Amniotic stem cell (primary cell): ENCODE data around the gene CMIP.
"Not testable (repeated sequence)": the region's sequence is repeated elsewhere in the genome, so short reads cannot be mapped to it uniquely, and the experiment has no call there.

Source experiments
- DNase-seq: peaks from one replicate; lab custom pipeline; 2025; lab: John Stamatoyannopoulos, UW

The CMIP gene

DNA sequence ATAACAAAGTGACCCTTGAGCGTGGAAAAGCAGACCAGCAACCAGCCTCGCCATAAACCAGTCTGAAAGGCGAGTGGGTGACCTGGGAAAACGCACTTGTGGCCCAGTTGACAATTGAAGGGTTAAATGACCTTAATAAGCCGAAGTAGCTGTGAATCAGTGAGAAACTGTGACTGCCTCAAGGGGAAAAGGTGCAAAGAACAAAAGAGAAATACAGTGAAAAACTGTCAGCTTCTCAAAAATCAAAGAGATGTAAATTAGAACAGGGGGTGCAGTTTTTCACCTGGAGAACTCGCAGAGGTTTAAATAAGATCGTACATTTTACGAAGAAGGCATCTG, 124.1 kb downstream of the CMIP start:
- DNase-seq: no peak

DNA sequence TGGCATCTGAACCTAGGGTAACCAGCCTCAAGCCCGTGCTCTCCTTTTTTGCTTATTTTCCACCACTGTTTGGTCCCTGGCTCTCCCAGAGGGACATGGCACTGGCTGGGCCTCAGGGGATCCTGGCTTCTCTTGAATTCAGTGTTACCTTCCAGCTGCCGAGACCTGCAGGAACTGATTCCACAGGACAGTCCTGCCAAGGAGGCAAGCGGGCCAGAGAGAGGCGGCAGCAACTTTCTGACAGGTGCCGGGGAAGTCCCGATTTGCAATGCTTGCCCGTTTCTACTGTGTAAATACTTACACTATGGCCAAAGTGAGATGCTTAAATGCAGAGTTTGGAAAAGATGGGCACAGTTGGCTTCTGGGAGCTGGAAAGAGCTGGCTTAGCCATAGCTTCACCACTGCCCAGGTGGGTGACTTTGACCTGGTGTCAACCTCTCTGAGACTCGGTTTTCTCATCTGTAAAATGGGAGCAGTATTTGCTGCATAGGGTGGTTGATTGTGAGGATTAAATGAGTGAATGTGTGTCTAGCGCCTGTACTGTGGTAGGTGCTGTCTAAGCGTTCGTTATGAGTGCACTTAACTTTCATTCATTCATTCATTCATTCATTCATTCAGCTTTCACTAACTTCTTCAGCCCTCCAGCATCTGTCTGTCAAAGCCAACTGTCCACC, 124.9 kb downstream of the CMIP start:
- DNase-seq: no peak

DNA sequence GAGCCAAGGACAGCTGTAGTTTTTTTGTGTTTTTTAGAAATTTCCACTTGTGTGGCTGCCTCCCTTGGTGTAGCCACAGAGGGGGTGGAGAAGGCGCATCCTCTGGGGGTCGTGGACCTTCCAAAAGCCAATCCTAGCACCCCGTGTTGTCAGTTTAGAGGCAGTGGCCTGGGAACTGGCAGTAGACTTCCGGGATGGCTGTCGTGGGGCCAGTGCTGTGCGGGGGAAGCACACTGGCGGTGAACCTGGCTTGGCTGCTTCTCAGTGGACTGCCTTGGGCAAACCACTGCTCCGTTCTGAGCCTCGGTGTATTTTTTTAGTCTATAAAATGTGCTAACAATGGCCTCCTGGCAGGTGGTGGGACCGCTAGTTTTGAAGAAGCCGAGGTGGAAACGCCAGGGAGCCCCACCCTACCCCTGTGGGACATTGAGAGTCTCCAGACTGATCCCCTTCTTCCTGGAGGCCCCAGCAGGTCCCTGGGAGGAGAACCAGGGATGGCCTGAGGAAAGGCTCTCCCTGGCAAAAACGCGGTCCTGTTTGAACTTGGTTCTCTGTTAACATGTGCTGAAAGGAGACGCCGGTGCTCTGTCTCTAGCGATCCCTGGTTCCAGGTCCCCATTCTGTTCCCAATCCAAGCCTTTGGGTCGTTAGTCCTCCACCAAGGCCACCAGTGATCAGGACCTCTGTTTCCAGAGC, 125.7 kb downstream of the CMIP start:
- DNase-seq: no peak

DNA sequence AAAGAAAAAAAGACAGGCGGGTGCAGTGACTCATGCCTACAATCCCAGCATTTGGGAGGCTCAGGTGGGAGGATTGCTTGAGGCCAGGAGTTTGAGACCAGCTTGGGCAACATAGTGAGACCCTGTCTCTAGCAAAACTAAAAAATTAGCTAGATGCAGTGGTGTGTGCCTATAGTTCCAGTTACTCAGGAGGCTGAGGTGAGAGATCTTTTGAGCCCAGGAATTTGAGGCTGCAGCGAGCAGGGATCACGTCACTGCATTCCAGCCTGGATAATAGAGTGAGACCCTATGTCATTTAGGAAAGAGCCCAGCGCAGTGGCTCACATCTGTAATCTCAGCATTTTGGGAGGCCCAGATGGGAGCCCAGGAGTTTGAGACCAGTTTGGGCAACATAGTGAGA, 126.6 kb downstream of the CMIP start:
- no peak for DNase-seq

DNA sequence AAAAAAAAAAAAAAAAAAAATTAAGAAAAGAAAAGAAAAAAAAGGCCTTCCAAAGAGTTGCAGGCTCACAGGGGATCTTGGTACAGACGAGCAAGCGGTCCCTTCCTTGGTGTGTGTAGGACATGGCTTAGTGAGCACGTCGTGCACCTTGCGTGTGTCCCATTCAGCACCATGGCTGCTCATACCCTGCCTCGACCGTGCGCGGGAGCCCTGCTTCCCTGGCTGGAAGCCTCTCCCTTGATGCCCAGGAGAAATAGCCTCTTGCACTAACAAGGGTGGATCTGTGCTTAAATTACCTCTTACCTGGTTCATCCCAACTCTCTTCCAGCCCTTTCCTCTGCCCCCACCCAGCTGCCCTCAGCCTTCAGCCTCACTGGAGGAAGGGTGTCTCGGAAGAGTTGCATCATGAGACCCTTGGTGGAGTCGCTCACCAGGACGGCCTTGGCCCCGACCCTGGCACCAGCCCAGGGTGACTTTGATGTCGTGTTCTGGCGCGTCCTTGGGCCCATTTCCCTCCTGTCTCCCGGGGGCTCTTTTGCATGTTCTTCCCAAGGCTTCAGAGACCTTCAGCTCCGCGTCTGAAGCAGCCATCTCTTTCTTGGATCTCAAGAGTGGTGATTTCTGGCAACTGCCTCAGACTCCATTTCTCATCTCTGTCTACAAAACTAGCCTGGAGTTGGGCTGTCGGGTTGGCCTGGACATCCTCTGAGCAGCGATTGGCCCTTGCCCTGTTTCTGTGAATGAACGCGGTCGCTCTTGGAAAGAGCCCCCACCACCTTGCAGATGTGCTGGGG, 127.2 kb downstream of the CMIP start:
- DNase-seq: no peak

DNA sequence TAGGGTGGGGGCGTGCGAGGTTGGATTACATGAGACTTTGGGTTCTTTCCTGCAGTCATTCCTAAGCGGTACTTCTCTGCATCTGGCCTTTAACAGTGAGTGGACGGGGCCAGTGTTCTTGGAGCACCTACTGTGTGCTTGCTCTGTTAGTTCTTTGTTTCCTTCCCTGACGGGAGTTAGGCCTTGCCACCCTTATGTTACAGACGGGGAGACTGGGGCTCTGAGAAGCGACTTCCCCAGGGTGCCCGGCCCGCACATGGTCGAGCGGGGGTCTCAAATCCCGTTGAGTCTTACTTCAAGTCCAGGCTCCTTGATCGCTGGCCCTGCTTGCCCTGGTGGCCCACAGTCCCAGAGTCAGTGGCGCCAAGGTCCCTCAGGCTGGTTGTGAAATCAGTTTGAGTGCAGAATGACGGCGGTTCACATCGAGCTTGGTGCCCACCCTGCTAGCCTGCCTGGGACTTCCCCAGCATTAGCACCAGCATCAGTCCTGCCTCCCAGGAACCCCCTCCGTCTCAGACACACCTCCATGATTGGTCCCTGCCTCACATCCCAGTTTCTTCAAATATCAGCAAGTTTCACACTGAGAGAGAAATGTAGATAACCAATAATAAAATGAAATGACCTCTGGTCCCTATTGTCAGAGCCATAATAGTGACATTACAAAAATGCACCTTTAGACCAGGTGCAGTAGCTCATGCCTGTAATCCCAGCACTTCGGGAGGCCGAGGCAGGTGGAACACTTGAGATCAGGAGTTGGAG, 128.0 kb downstream of the CMIP start:
- no peak for DNase-seq

DNA sequence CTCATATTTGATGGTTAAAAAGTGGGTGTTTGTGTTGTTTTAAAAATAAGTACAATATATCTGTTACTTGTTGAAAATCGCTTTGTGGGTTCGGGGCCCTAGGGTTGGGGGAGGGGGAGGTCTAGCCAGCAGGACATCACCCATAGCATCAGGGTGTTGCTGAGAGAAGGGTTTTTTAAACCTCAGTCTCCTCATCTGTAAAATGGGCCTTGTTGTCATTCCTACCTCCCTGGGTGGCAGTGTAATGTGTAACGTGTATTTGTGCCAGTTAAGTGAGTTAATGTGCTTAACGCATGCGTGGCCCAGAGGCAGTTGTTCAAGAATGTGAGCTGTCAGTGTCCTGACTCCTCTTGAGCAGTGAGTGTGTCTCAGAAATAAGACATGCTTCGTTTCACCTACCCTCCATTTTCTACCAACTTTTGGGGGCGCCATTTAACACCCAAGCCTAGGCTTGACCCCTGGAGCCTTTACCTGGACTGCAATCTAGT, 129.0 kb downstream of the CMIP start:
- no peak for DNase-seq

DNA sequence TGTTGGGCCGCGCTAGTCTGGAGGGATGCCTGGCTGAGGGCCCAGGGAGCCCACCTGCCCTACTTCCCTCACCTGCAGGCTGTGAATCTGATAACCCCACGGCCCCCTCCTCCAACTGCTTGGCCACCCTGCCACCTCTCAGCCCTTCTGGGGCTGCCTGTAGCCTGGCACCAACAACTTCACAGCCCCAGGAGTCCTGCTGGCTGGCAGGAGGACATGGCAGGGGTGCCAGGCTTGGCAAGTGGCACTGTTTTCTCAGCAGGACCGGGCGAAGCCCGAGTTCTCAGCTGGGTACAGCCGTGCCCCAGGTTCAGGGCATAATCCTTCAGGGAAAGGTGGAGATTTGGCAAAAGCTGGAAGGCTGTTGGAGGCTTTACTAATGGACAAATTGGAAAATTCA, 129.6 kb downstream of the CMIP start:
- DNase-seq: no peak

DNA sequence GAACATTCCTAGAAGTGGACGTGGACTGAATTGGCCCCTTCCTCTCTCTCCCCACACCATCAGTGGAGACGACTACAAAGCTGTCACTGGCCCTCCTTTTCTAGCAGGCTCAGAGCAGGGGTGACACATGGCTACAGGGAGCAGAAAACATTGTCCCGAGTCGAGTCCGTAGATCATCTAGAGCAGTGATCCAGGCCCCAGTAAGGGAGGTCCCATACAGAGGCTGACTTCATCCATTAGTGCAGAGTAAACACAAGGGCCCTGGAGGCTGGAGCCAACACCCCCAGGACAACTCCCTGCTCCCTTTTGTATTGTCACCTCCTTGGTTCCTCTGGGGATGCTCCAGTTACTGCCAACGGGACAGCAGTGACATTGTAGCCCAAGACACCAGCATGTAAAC, 130.7 kb downstream of the CMIP start:
- no peak for DNase-seq

DNA sequence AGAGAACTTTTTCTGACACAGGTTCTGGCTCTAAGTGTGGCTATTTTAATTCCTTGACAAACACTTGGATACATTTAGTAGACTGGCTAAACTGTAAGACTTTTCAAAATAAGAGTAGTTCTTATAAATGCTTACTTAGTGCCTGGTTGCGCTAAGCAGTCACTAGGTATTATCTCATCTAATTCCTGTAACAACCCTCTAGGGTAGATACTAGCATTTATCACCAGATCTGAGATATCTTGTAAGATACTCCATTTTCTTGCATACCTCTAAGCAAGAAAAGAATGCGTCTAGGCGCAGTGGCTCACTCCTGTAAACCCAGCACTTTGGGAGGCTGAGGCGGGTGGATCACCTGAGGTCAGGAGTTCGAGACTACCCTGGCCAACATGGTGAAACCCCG, 131.2 kb downstream of the CMIP start:
- no peak for DNase-seq

DNA sequence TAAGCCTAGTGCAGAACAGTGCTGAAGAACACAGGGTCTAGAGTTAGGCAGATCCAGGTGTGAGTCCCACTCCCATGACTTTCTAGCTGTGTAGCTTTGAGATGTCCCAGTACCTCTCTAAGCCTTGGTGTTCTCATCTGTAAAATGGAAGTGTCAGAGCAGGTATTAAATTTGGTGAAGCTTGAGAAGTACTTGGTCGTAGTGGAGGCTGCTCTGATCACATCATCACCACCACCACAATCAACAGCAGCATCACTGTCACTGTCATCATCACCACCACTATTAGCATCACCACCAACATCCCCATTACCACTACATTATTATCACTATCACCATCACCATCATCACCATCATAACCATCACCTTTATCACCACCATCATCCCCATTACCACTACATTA, 132.1 kb downstream of the CMIP start:
- no peak for DNase-seq

DNA sequence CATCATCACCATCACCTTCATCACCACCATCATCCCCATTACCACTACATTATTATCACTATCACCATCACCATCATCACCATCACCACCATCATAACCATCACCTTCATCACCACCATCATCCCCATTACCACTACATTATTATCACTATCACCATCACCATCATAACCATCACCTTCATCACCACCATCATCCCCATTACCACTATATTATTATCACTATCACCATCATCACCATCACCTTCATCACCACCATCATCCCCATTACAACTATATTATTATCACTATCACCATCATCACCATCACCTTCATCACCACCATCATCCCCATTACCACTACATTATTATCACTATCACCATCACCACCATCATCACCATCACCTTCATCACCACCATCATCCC, 132.7 kb downstream of the CMIP start:
- DNase-seq: not testable (repeated sequence)

DNA sequence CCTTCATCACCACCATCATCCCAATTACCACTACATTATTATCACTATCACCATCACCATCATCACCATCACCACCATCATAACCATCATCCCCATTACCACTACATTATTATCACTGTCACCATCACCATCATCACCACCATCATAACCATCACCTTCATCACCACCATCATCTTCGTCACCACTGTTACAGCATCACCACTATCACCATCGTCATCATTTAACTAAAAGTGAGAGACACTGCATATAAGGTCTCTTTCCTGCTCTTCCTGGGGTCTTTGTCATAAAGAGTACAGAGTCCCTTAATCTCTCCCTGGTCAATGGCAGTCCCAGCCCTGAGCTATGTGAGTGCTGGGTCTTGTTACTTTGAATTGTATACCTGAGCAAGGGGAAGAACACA, 133.5 kb downstream of the CMIP start:
- DNase-seq: no peak

DNA sequence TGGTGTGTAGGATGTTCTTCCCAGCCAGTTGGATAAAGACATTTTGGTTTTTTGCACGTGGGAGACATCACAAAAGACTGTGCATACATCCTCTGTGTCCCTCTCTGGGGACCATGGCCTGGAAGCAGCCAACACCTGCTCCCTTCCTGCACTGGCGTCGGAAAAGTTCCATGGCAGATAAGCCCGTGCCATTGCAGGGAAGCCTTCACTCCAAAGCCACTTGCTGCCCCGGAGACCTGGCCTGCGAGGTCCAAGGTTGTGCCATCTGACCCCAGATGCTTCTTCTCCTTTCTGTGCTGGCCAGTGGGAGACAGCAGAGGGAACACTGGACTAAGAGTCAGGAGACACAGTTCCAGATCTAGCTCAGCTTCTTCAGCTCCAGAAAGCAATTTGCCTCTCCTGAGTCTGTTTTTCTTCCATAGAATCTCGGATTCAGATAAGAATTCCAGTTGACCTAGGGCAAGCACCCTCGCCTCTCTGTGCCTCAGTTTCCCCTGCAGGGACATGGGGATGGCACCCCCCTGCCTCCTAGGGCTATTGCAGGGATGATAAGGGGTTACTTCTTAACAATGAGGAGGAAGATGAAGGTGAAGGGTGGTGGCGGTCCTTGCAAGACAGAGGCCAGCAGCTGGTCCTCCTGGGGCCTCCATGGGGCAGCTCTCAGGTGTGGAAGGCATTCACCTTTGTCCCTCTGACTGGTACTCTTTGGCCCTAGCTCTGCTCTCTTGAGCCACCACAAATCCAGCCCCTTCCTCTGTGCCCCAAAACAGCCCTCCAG, 134.2 kb downstream of the CMIP start:
- no peak for DNase-seq

DNA sequence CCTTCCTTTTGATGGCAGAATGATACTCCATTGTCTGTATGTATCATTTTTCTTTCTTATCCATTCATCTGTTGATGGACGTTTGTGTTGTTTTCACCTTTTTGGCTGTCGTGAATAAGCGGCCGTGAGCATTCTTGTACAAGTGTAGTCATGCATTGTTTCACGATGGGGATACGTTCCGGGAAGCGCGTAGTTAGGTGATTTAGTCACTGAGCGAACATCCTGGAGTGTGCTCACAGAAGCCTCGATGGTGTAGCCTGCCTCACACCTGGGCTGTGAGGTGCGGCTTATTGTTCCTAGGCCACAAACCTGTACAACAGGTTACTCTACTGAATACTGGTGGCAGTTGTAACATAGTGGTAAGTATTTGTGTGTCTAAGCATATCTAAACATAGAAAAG, 136.5 kb downstream of the CMIP start:
- no peak for DNase-seq

DNA sequence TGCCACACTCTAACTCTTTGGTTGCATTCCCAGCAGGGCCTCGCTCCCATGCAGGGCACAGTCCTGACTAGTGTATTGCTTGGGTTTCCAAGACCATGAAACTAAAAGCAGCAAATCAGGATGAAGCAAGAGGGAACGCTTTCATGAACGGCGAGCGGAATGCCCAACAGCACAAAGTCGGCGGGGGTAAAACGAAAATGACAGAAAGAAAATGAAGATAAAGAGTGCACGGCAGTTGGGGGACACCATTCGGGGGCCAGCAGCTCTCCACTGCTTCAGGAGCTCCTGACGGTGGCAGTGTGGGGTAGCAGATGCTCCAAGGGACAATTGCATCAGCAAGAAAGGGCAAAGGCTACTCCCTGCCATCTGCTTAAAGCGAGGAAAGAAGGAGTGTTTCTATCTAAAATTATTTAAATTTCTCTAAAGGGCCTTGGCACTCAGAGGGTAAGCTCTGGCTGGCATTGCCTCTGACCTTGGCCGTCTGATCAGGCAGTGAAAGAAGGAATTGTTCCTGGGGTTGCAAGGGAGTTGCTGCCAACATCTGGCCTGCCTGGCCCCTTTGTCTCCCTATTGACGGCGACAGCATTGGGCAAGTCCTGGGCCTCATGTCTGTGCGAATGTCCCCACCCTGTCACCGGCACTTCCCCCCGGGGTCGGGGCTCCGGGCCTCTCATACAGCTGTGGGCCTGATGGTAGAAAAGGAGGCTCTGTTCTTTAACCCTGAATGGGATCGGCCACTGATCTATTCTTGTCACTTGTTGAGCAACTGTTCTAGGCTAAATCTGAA, 138.2 kb downstream of the CMIP start:
- no peak for DNase-seq

DNA sequence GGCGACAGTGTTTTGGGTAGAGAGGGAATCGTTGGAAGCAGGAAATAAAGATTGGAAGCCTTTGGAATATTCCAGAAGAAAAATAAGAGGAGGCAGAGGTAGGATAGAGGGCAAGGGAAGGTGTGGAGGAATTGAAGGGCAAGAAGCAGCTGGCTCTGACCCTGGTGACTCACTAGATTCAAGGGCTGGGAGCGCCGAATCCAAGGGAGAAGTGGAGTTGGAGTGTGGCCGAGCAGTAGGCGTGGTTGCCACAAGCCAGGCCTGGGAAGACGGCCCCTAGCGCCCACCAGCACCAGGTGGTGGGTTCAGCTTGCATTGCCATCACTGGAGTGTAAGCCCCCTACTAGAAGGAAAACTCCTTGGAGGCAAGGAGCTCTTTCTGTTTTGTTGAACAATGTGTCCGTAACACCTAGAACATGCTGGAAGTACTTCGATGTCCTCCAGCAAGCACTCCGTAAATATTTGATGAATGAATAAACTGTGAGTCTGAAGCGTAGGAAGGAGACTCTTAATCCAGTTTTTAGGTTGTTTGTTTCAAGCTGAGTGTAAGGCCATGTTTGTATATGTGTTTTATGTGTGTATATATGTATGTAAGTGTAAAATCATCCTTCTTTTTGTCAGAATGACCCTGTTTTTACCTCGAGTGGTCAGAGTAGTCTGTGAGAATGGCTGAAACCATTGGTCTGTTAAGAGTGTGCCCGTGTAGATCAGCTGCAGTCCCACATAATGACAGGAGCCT, 139.5 kb downstream of the CMIP start:
- no peak for DNase-seq

DNA sequence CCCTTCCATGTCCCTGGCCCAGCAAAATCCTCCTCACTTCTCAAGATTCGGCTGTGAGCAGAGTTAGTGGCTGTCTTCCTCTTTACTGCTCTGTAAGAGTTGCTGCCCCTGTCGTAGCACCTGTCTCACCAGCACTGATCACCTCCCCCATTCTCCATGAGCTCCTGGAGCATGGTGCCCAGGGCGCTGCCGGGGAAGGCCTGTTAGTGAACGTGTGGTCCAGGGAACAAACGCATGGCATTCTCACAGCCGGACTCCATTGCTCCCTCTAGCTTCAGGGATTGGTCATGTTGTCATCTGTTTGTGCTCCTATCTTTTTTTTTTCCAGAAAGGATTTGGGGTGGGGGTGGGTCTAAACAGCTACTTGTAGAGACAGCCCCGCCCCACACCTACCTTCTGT, 141.2 kb downstream of the CMIP start:
- no peak for DNase-seq

DNA sequence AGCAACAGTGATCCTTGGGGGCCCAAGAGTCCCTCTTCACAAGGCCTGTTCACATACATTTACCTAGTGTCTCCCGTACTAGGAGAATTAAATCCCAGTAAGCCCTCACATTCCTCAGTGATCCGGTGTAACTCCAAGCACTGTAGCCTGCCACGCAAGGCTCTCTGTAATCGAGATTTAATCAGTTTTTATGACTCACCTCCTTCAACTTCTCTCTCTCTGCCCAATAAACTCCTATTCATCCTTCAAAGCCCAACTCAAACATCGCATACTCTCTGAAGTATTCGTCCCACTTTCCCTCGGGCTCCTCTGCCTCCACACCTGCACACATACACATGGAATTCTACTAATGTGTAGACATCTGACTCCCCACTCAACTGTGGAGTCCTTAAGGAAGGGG, 141.8 kb downstream of the CMIP start:
- peak; percentile 43 for DNase-seq

DNA sequence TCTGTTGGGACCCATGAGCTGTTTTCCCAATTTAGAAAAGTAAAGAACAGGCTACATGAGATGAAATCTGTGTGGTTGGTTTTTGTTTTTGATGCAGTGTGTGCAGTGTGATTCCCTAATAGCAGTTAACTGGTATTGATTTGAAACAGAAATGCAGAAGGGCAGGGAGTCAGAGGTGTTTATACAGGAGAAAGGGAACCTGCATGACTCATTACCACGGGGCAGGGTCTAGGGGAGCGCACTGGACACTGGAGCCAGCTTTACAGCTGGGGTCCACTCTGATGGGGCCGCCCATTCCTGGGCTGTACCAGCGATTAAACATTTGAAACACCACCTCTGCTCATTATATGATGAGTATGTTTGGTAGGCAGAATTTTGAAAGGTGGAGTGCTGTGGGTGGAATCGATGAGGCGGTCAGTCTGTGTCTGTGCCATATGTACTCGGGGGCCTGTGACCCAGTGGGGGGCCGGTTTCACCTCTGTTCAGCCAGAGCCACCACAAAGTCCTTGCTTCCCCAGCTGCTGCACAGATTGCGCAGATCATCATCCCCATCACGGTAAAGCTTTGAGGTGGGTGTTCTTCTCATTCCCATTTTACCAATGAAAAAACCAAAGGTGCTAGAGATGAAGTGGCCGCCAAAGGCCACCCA, 142.5 kb downstream of the CMIP start:
- DNase-seq: no peak
